Fibroblast of gingiva (primary cell): ENCODE measurements around the gene CSRP3.

ENCODE experiments used
- DNase-seq: peaks from one replicate; pipeline ENCODE4 v3.0.0-alpha.2; 2011; ENCODE audit warnings: low read depth

The CSRP3 gene

DNA sequence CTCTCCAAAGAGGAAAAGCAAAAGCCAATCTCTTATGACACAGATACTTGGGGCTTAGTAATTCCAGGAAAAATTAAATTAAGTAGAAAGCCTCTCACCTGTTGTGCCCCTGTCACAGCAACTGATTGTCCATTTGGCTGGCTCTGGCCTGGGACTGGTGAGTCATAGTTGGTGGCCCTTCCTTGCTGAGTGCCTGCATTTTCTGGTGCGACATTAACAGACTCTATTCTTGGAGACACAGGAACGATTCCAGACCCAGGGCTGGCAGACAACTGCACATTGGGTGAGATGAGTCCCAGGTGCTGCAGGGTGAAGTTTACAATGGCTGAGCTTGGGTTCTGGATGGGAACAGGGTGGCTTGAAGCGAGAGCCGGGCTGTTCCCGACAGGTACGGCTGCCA lies 23.3 kb upstream of the CSRP3 start:
- no peak for DNase-seq

DNA sequence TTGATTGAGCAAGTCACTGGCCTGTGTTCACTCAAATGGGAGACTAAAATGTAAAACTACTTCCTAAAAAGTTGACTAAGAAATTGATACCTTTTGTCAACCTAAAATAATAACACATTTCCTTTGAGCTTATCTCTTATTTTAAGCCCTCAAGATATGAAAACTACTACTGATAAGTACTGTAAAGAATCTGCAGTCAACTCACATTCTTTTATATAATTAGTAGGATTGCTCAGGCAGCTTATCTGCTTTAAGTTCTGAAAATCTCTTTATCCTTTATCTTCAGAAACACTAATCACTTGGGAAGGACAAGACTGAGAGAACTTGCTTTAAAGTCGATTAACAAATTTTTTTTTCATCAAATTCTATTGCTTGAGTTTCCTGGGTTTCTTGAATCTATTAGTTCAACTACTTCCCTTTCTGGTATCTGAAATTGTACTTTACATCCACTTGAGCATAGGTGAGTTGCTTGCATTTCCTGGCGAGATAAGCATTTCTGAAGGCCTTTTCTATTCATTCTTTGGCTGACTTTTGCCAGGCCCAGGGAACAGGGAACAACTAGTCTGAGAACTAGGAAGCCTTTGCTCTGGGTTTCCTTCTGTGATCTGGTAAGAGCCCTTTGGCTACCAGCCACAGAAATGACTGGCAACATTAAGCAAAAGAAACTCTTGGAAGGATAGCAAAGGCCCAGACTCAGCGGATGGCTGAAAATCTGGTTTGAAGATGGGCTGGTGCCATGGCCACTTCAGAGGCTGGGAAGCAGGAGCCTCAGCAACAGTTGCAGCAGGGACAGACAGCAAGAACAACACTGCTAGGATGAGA lies 19.3 kb upstream of the CSRP3 start:
- DNase-seq: peak; percentile 39

DNA sequence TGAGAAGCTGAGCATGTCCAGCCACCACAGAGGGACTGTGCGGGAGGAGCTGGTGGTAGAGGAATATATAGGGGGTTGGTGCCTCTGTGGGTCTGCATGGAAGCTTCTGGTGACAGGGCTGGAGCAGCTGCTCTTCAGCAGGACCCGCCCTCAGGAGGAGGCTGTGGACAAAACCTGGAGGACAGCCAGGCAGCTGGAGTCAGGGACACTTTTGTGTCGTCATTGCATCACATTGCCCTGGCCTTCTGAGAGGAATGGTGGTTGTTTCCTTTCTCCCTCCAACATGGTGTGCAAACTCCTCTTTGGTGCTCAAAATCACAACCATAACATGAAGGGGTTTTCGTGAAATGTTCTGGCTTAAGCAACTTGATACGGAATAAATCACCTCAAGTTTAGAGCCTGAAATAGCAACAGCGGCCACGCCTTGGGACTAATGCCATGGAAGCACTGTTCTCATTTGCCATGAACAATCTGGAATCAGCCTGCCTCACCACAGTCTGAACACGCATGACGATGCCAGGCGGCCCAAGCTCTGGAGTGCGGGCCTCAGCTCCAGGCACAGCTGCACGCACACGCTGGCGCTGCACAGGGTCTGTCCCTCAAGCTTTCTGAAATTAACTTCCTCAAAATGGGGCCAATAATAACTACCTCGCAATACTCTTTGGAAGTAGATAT lies 17.1 kb upstream of the CSRP3 start:
- DNase-seq: no peak

DNA sequence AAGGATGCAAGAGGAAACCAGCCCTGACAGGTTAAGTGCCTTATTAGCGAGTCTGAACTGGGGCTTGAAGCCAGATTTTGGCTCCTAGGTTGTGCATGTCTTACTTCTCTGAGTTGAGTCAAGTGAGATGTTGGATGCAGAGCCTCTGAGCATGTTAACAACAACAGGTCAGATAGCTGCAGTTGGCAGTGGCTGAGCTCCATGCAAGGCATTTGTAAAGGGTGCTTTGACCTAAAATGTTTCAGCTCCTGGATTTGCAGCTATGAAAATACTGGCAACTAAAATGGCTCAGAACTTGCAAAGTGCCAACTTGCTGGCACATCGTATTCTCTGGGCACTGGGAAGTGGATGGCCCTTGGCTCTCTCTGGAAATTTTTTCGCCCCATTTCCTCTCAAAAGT lies 16.4 kb upstream of the CSRP3 start:
- no peak for DNase-seq

DNA sequence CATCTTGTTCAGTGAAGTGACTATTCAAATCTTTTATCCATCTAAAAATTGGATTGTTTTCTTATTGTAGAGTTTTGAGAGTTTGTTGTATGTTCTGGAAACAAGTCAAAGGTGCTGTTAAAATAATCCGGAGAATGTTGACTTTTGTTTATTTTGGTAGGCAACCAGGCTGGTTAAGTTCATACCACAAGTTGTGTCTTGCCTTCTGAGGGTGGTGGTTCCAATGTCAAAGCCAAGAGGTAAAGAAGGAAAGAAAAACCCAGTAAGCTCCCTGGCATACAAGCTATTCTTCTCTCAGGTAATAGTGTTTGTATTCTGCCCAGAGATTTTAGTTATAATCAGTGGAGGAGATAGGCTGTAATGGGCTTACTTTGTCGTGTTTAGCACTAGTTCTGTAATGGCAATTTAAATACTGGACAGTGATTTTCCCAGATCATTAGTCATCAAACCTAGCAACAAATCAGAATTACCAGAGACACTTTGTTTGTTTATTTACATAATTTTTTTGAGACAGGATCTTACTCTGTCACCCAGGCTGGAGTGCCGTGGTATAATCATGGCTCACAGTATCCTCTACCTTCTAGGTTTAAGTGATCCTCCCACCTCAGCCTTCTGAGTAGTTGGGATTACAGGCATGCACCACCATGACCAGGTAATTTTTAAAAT lies 15.1 kb upstream of the CSRP3 start:
- no peak for DNase-seq

DNA sequence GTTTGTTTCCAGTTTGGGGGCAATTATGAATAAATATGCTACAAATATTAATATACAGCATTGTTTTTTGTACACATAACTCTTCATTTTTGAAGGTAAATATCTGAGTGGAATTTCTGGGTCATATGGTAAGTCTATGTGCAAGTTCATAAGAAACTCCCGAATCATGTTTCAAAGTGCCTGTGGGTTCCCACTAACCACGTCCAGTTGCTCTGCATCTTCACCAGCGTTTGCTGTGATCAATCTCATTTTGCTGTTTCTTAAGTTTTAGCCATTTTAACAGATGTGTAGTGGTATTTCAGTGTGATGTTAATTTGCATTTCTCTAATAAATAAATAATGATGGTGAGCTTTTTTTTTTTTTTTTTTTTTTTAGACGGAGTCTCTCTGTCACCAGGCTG lies 14.2 kb upstream of the CSRP3 start:
- no peak for DNase-seq

DNA sequence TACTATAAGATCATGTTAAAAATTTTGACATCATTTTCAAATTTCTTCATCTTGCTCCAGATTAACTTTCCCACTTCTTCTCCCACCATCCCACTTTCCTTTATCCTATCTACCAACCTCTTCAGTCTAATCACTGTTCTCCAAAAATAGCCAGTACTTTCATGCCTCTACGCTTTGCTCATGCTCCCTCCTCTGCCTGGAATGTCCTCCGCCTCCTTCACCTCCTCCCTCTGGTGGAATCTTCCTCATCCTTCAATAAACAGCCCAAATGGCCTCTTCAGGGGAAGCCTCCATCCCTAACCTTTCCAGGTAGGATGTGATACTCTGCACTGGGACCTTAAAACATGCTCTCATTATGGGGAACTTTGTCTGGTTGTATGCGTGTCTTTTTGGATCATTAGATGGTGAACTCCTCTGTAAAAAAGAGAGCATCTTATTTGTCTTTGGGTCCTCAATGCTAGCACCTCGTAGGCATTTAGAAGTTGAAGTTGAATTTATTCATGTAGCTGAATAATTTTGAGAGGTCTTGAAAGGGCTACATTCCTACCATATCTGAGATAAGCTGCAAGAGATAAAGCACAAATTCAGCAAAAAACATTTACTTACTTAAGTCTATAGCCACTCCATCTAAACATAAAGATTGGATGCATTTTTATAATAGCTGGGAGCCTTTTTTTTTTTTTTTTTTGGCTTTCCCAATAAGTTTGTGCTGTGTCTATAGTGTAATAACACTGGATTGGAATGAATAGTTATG lies 8.0 kb upstream of the CSRP3 start:
- DNase-seq: no peak

DNA sequence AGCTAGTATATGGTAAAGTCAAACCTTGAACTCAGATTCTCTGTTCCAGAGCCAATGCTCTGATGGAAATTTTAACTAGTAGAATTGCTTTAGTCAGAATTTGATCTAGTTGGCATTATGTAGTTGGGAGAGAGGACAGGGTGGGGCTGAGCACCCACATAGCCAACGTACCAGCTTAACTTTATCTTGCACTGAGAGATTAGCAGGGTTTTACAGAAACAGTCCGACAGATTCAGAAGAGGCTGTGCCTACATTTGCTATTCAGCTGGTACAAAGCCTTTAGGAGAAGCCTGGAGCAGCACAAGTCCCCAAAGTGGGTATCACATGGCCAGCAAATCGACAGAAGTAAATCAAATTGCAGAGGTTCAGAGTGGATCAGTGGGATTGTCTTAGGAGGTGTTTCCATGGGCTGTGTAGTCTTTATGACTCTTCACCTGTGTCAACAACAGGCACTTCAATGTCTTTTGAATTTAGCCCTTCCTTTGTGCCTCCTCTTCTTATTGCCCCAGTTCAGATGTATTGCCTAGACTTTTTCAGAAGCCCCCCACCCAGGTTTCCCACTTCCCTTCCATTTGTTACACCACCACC lies 7.3 kb upstream of the CSRP3 start:
- no peak for DNase-seq

DNA sequence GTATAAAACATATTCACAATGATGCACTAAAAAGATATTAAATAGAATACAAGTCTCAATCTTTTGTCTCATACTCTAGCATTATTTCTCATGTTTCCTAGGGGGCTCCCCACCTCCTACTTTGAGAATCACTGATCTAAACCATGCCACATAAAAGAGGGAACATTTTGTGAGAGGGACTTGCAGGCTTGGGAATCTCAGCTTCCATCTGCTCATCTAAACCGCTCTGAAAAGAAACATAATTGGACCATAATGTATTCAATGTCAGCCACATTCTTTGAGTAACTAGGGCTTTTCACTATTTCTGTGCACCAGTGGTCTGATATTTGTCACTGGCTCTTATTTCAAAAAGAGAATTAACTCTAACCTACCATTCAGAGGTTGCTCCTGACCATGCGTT lies 6.4 kb upstream of the CSRP3 start:
- DNase-seq: no peak

DNA sequence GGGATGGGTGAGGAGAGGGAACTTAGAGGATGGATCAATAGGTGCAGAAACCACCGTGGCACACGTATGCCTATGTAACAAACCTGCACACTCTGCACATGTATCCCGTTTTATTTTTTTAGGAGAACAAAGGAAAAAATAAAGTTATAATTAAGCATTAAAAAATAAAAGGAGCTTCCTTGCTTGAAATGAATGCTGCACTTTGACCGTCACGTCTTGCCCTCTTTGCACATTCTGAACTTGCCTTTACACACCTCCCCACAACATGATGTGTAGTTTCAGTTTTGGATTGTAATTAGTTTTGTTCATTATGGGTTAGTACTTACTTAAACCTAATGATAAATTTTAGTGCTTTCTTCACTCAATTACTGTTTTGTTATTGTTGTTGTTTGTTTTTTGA lies 3.1 kb upstream of the CSRP3 start:
- DNase-seq: no peak

DNA sequence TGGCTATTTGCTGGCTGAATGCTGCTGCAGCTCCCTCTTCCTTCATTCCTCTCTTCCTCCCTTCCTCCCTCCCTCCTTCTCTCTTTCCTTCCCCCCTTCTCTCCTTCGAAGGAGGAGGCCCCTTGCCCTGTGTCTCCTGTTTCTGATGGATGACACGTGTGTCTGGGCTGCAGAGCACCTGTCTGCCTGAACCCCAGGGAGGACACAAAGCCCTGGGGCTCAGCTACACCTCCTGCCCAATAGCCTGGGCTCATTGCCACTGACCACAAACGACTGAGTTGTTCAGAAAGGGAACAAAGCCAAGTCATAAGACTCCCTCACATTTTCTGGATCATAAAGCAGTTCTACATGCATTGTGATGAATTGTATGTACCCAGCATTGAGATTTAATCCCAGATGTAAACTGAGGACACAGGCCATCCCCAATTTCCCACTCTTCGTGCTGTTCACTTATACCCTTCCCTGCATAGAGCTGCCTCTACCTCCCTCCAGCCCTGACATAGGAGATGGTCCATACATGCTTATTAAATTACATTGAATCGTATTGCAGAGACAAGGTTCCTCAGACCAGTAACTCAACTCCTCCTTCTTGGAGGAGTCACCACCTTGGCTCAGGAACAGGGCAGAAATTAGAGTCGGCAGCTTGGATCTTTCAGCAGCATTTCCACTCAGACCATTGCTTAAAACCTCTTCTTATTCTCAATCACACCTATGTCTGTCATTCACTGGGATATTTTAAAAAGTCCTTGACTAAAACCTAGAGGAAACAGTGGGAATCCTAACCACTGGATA lies 1.2 kb downstream of the CSRP3 start:
- peak; percentile 19 for DNase-seq

DNA sequence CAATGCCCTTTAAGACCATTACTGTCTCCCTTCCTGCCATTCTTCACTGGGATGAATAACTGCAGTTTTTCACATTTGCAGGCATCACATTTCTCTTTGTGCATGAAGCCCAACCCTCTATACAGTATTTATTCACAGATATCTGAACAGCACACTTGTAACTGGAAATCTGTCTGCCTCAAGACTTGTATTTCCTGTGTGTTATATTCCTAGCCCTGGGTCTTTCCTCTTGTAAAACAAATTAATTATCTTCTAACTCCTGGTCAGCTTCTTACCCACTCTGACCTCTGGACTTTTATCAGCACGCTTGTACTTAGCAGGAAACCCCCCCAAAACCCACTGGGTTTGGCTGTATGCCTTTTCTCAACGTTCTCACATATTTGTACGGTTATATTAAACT lies 2.0 kb downstream of the CSRP3 start:
- DNase-seq: no peak

DNA sequence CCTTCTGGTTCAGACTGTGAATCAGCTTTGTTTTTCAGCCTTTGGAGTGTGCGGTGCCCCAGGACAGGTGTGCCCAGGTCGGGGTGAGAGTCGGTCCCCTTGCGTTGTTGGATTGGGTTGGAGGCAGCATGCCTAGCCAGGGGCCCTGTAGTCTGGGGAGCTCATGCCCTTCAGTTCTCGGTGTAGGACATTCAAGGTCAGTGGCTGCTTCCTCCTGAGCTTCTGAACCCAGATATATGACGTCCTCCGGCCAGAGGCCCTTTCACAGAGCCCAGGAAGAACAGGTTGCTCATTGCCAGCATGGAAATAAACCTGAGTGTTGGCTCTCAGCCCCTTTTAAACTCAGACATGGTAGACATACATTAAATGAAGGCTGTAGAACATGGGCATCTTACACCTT lies 2.7 kb downstream of the CSRP3 start:
- no peak for DNase-seq

DNA sequence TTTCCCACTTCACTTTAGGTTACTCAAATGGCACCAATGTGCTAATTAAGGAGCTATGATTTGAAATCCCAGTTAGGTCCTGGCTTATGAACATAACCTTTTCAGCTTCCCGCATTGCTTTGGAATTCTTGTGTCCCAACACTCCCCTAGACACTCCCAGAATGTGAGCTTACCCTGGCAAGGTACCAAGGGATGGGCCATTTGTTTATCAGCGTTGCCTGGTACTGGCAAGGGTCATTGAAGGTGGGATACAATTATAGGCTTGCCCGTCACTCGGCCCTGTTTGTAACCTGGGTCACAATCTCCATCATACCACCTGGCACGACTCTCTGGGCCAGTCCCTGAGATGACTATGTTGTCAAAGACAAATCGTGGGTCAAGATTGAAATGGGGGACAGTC lies 5.4 kb downstream of the CSRP3 start:
- no peak for DNase-seq

DNA sequence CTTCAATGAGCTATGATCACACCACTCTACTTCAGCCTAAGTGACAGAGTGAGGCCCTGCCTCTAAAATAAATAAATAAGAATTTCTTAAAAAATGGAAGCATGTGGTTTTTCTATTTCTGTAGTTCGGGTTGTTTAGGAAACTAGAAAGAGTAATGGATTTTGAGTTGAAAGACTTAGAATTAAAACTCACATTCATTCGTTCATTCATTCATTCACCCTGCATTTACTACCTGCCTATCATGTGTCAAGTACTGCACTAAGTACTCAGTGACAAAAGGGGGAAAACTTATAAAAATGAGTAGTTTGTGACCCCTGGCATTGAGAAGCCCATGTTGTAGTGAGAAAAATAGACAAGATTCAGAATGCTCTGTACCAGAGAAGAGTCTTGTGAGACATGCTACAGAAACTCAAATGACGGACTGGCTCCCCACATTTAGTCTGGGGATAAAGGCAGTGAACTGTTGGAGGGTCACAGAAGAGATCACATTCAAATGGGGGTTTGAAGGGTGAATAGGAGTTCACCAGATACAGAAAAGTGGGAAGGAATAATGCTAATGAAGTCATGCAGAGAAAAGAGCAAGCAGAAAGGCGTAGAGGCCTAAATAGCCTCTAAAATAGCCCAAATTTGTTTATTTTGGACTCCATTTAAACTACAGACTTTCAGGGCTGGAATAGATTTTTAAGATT lies 7.0 kb downstream of the CSRP3 start:
- no peak for DNase-seq

DNA sequence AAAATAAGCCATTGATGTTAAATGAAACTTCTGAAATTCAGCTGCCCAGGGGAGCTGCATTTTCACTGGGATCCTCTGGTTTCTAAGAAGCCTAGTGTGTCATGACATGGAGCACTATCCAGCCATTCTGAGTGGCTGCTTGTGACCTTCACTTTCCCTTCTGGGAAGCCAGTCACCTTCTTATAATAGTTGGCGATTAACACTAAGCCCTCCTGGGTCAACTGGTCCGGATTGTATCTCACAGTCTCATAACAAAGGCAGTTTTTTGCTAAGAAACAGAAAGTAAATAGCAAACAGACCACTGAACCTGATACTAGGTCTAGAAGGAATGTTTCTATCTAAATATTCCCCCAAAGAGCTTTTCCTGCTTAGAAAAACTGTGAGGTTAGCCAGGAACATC lies 7.9 kb downstream of the CSRP3 start:
- DNase-seq: no peak

DNA sequence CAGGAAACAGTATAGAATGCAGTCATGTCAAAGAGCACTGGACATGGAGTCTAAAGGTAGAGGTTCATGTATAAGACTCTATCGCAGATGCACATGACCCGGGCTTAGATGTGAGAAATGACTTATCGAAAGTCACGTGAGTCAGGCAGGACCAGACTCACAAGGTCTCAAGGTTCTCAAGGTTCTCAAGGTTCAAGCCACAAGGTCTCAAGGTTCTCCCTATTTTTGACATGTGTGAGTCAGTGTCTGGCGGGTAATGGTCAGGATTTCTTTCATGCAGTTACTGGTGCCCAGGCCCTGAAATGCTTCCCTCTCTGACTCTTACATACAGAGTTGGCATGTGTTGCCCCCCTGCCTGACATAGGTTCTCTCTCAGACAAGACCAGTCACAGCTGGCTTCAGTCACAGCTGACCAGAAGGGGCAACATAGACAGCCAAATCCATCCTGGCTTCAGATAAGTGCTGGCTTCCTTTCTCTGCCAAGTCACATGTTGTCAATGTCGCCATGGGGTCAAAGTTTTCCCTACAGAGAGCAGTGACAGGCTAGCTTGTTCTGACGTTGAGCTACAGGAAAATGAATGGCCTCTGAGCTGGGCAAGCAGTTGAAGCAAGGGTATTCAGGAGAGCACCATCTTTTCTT lies 10.1 kb downstream of the CSRP3 start:
- DNase-seq: no peak

DNA sequence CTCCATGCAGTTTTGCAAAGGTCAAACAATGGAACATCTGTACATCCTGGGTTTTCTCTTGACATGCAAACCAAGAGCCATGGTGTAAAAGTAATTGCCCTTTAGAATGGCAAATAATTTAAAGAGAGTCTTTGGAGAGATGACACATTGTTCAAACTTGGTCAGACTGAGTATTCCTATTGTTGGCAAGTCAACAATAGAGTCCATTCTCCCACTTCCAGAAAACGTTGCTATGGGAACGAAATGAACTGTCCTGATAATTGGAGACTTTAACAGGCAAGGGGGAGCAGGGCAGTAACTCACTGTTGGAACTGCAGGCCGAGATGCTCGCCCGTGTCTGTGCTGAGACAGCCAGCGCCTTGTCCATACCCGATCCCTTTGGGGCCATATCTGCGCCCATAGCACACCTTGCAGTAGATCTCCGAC lies 13.9 kb downstream of the CSRP3 start:
- DNase-seq: no peak

DNA sequence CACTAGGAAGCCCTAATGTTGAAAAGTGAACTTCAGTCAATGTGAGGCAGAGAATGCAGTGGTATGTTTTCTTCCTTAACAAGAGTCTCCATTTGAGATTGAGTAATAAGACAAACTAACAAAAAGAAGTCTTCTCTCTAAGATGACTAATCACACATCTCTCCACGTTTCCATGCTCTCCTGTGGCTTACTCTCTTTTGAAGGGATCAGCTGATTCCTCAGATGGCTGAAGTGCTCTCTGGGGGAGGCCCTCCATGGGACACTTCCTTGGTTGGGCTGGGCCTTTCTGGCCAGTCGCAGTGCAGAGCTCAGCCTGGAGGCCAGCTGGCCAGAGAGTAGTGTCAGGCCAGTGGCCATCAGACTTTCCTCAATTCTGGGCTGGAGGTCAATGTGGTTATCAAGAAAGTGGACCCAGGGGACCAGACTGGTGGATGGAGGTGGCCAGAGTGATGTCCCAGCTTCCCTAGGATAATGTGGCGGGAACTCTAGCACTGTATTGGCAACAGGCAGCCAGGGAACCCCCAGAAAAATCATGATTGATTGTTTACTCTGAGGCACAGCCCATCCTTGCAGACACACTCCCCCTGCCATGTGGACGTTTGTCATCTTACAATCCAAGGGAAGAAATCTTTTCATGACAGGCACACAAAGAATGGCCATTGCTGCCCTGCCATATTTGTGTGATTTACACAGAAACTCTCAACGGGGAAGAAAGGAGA lies 14.5 kb downstream of the CSRP3 start:
- no peak for DNase-seq
